ENCODE measurements around the gene CYP2S1. TPM values are rescaled to one million over a fixed set of nuclear protein-coding genes. Genes with fewer than 3 reads are reported as not detected.

Gene CYP2S1
- total RNA-seq, 2 experiments from 2014 or later, result not detected

GRCh38 chr19:41194157-41194552 is 1.1 kb downstream of the CYP2S1 start:
- H3K36me3 ChIP-seq (ENCODE audit: insufficient read depth, low read length), result no peaks in the 10 kb centered on the region
- no peak overlapping the region for H3K4me3 ChIP-seq (ENCODE audit: low read depth, low read length, poor library complexity, severe bottlenecking)
- no peak overlapping the region for H3K4me2 ChIP-seq (ENCODE audit: low read length)
- no peaks in the 10 kb centered on the region for H3K9me2 ChIP-seq (ENCODE audit: insufficient read depth, low read length)
- CTCF ChIA-PET (ENCODE audit: unreplicated experiment), result no interaction called here
- H3K4me1 ChIP-seq (ENCODE audit: insufficient read depth, low read length, poor library complexity, severe bottlenecking), result no peaks in the 10 kb centered on the region
- no peaks in the 10 kb centered on the region for H4K20me1 ChIP-seq (ENCODE audit: insufficient read depth, low read length)
- TF ChIP-seq EZH2phosphoT487 (IDR thresholded peaks at IDR 0.05; ENCODE audit: borderline replicate concordance, low read depth, low read length), result no peak
- TF ChIP-seq CTCF (conservative IDR thresholded peaks at IDR 0.05; ENCODE audit: low read length), result no peak
- POLR2A ChIA-PET, result no interaction called here
- intact Hi-C loops (cut with micrococcal nuclease; ENCODE audit: unreplicated experiment), result no loop called here
- H3K27ac ChIP-seq (ENCODE audit: low read depth, low read length, poor library complexity, severe bottlenecking), result no peak overlapping the region
- no TSS peak for BruUV-seq (replicated peaks)
- H3K79me2 ChIP-seq (ENCODE audit: insufficient read depth, low read depth, low read length), result no peaks in the 10 kb centered on the region
- DNase-seq (ENCODE audit: low spot score), result no peak
- H3K9me3 ChIP-seq (ENCODE audit: low read length), result no peaks in the 10 kb centered on the region
- H2AFZ ChIP-seq (ENCODE audit: low read length), result no peak overlapping the region

GRCh38 chr19:41195675-41196497 is 2.9 kb downstream of the CYP2S1 start:
- H3K79me2 ChIP-seq (ENCODE audit: insufficient read depth, low read depth, low read length), result no peaks in the 10 kb centered on the region
- CTCF ChIA-PET (ENCODE audit: unreplicated experiment), result no interaction called here
- intact Hi-C loops (cut with micrococcal nuclease; ENCODE audit: unreplicated experiment), result no loop called here
- no peaks in the 10 kb centered on the region for H3K9me3 ChIP-seq (ENCODE audit: low read length)
- H3K4me2 ChIP-seq (ENCODE audit: low read length), result no peak overlapping the region
- no peak overlapping the region for H2AFZ ChIP-seq (ENCODE audit: low read length)
- no peaks in the 10 kb centered on the region for H3K4me1 ChIP-seq (ENCODE audit: insufficient read depth, low read length, poor library complexity, severe bottlenecking)
- no peaks in the 10 kb centered on the region for H3K36me3 ChIP-seq (ENCODE audit: insufficient read depth, low read length)
- TF ChIP-seq EZH2phosphoT487 (IDR thresholded peaks at IDR 0.05; ENCODE audit: borderline replicate concordance, low read depth, low read length) (no peak), CTCF (conservative IDR thresholded peaks at IDR 0.05; ENCODE audit: low read length) (no peak)
- POLR2A ChIA-PET, result no interaction called here
- no peak overlapping the region for H3K27ac ChIP-seq (ENCODE audit: low read depth, low read length, poor library complexity, severe bottlenecking)
- no peak for DNase-seq (ENCODE audit: low spot score)
- no peaks in the 10 kb centered on the region for H4K20me1 ChIP-seq (ENCODE audit: insufficient read depth, low read length)
- H3K4me3 ChIP-seq (ENCODE audit: low read depth, low read length, poor library complexity, severe bottlenecking), result no peak overlapping the region
- no peaks in the 10 kb centered on the region for H3K9me2 ChIP-seq (ENCODE audit: insufficient read depth, low read length)
- BruUV-seq (replicated peaks), result no TSS peak

DNA sequence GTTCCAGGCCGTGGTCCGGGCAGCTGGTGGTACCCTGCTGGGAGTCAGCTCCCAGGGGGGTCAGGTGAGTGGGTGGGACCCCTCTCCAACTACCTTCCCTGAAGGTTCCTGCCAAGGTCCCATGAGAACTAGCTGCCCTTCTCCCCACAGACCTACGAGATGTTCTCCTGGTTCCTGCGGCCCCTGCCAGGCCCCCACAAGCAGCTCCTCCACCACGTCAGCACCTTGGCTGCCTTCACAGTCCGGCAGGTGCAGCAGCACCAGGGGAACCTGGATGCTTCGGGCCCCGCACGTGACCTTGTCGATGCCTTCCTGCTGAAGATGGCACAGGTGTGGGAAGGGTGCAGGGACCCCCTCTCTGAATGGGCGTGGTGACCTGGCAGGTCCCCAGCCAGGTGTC is 5.5 kb downstream of the CYP2S1 start:
- H3K4me2 ChIP-seq (ENCODE audit: low read length), result no peak overlapping the region
- TF ChIP-seq CTCF (conservative IDR thresholded peaks at IDR 0.05; ENCODE audit: low read length) (no peak), EZH2phosphoT487 (IDR thresholded peaks at IDR 0.05; ENCODE audit: borderline replicate concordance, low read depth, low read length) (no peak)
- H3K4me3 ChIP-seq (ENCODE audit: low read depth, low read length, poor library complexity, severe bottlenecking), result no peak overlapping the region
- H3K9me2 ChIP-seq (ENCODE audit: insufficient read depth, low read length), result no peaks in the 10 kb centered on the region
- no peaks in the 10 kb centered on the region for H3K36me3 ChIP-seq (ENCODE audit: insufficient read depth, low read length)
- no peaks in the 10 kb centered on the region for H3K9me3 ChIP-seq (ENCODE audit: low read length)
- no peaks in the 10 kb centered on the region for H3K4me1 ChIP-seq (ENCODE audit: insufficient read depth, low read length, poor library complexity, severe bottlenecking)
- no peaks in the 10 kb centered on the region for H3K79me2 ChIP-seq (ENCODE audit: insufficient read depth, low read depth, low read length)
- ChIA-PET CTCF (ENCODE audit: unreplicated experiment) (no interaction called here), POLR2A (no interaction called here)
- intact Hi-C loops (cut with micrococcal nuclease; ENCODE audit: unreplicated experiment), result no loop called here
- H4K20me1 ChIP-seq (ENCODE audit: insufficient read depth, low read length), result no peaks in the 10 kb centered on the region
- no peak for DNase-seq (ENCODE audit: low spot score)
- no TSS peak for BruUV-seq (replicated peaks)
- no peak overlapping the region for H3K27ac ChIP-seq (ENCODE audit: low read depth, low read length, poor library complexity, severe bottlenecking)
- H2AFZ ChIP-seq (ENCODE audit: low read length), result no peak overlapping the region

All from OCI-LY7 (cell line).